ENCODE results near the gene ZNF692. TPM values are rescaled to one million over a fixed set of nuclear protein-coding genes. Genes with fewer than 3 reads are reported as not detected.

The ZNF692 gene
- total RNA-seq, 4 donors from 2014 or later, result 18.4 to 30.6 (median 24.8) TPM

DNA sequence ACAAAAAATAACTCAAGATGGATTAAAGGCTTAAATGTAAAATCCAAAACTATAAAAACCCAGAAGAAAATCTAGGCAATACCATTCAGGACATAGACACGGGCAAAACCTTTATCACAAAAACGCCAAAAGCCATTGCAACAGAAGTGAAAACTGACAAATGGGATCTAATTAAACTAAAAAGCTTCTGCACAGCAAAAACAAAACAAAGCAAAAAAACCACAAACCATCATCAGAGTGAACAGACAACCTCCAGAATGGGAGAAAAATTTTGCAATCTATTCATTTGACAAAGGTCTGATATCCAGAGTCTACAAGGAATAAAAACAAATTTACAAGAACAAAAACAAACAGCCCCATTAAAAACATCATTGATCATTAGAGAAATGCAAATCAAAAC lies 42.7 kb upstream of the ZNF692 start:
- TF ChIP-seq, protein P1, sequence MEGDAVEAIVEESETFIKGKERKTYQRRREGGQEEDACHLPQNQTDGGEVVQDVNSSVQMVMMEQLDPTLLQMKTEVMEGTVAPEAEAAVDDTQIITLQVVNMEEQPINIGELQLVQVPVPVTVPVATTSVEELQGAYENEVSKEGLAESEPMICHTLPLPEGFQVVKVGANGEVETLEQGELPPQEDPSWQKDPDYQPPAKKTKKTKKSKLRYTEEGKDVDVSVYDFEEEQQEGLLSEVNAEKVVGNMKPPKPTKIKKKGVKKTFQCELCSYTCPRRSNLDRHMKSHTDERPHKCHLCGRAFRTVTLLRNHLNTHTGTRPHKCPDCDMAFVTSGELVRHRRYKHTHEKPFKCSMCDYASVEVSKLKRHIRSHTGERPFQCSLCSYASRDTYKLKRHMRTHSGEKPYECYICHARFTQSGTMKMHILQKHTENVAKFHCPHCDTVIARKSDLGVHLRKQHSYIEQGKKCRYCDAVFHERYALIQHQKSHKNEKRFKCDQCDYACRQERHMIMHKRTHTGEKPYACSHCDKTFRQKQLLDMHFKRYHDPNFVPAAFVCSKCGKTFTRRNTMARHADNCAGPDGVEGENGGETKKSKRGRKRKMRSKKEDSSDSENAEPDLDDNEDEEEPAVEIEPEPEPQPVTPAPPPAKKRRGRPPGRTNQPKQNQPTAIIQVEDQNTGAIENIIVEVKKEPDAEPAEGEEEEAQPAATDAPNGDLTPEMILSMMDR (IDR thresholded peaks at IDR 0.05), result no peak
- DNase-seq (ENCODE audit: low spot score) (no peak), ATAC-seq (ENCODE audit: low FRiP score) (no peak)

GRCh38 chr1:248900637-248901036 lies 41.8 kb upstream of the ZNF692 start:
- DNase-seq (ENCODE audit: low spot score) (no peak), ATAC-seq (ENCODE audit: low FRiP score) (no peak)
- TF ChIP-seq, protein P1 (IDR thresholded peaks at IDR 0.05), result no peak

GRCh38 chr1:248897412-248898337 lies 38.8 kb upstream of the ZNF692 start:
- no peak for ATAC-seq (ENCODE audit: low FRiP score)
- TF ChIP-seq, protein P1 (IDR thresholded peaks at IDR 0.05), result no peak
- DNase-seq (ENCODE audit: low spot score), result no peak

DNA sequence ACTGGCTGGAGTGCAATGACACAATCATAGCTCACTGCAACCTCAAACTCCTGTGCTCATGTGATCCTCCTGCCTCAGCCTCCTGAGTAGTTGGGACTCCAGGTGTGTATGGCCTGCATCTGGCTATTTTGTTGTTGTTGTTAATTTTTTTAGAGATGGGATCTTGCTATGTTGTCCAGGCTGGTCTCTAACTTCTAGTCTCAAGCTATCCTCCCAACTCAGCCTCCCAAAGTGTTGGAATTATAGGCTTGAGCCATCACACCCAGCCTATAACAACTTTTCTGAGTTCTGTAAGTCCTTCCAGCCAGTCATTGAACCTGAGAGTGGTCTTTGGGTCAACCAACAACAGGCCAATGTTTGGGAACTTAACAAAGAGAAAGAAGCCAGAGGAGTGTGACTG lies 36.0 kb upstream of the ZNF692 start:
- ATAC-seq (ENCODE audit: low FRiP score) (no peak), DNase-seq (ENCODE audit: low spot score) (no peak)
- TF ChIP-seq, protein P1 (IDR thresholded peaks at IDR 0.05), result no peak

DNA sequence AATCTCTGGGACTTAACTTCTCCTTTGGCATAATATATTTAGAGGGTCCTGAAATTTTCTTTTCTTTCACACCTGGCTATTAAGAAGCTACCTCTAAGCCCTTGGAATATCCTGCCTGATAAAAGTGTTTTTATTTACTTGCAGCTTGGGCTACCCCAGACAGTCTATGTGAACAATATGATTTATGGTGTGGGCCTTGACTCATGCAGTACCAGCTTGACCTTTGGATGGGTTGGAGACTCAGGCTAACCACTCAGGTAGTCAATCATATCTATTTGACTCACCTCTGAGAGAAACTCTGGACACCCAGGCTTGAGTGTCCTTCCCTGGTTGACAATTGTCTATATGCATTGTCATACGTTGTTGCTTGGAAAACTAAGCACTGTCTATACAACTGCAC lies 33.7 kb upstream of the ZNF692 start:
- DNase-seq (ENCODE audit: low spot score), result no peak
- TF ChIP-seq, protein P1 (IDR thresholded peaks at IDR 0.05), result no peak
- no peak for ATAC-seq (ENCODE audit: low FRiP score)

- TF ChIP-seq, protein P1 (IDR thresholded peaks at IDR 0.05), result no peak
- ATAC-seq (ENCODE audit: low FRiP score) (no peak), DNase-seq (ENCODE audit: low spot score) (no peak)
Measured at GRCh38 chr1:248891758-248892157, 32.9 kb upstream of the ZNF692 start.

Data from omental fat pad (tissue), 4 donors.